ENCODE data around the gene ITFG1. TPM values are rescaled to one million over a fixed set of nuclear protein-coding genes. Genes with fewer than 3 reads are reported as not detected.
"Not testable (repeated sequence)": the region's sequence is repeated elsewhere in the genome, so short reads cannot be mapped to it uniquely, and the experiment has no call there.

Gene ITFG1
- total RNA-seq, 4 donors from 2014 or later: 27.4 to 47.0 (median 36.9) TPM

DNA sequence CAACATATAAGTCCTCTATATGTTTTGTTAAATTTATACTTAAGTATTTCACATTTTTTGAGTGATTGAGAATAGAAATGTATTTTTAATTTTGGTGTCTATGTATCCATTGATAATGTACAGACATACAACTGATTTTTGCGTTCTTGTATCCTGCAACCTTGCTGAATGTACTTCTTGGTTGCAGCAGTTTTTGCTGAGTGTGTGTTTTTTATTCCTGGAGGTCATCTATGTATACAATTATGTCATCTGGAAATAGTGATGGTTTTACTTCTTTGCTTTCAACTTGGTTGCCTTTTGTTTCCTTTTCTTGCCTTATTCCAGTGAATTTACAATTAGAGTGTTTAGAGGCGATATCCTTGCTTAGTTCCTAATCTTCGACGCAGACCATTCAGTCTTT, 249.6 kb downstream of the ITFG1 start:
- H3K4me3 ChIP-seq: no peak overlapping the region
- no peaks in the 10 kb centered on the region for H3K27me3 ChIP-seq
- no peaks in the 10 kb centered on the region for H3K9me3 ChIP-seq
- H3K4me1 ChIP-seq: no peaks in the 10 kb centered on the region
- 97% methylated on average over 4 of the region's 4 CpGs for WGBS
- no peak overlapping the region for H3K27ac ChIP-seq
- TF ChIP-seq EP300 (IDR thresholded peaks at IDR 0.05): no peak
- TF ChIP-seq POLR2A (IDR thresholded peaks at IDR 0.05): no peak
- TF ChIP-seq, protein P1, sequence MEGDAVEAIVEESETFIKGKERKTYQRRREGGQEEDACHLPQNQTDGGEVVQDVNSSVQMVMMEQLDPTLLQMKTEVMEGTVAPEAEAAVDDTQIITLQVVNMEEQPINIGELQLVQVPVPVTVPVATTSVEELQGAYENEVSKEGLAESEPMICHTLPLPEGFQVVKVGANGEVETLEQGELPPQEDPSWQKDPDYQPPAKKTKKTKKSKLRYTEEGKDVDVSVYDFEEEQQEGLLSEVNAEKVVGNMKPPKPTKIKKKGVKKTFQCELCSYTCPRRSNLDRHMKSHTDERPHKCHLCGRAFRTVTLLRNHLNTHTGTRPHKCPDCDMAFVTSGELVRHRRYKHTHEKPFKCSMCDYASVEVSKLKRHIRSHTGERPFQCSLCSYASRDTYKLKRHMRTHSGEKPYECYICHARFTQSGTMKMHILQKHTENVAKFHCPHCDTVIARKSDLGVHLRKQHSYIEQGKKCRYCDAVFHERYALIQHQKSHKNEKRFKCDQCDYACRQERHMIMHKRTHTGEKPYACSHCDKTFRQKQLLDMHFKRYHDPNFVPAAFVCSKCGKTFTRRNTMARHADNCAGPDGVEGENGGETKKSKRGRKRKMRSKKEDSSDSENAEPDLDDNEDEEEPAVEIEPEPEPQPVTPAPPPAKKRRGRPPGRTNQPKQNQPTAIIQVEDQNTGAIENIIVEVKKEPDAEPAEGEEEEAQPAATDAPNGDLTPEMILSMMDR (IDR thresholded peaks at IDR 0.05): no peak
- TF ChIP-seq POLR2AphosphoS5 (IDR thresholded peaks at IDR 0.05): no peak
- DNase-seq (ENCODE audit: low spot score in 2 of 2): no peak
- H3K36me3 ChIP-seq: peaks cover 13% of the 10 kb centered on the region

- Histone ChIP-seq H3K27me3 (no peaks in the 10 kb centered on the region), H3K4me3 (no peak overlapping the region), H3K4me1 (no peaks in the 10 kb centered on the region), H3K27ac (no peak overlapping the region), H3K36me3 (no peaks in the 10 kb centered on the region), H3K9me3 (no peaks in the 10 kb centered on the region)
- no peak for DNase-seq (ENCODE audit: low spot score in 2 of 2)
- 69% methylated on average over 4 of the region's 4 CpGs for WGBS
- TF ChIP-seq EP300 (IDR thresholded peaks at IDR 0.05) (no peak), POLR2A (IDR thresholded peaks at IDR 0.05) (no peak), POLR2AphosphoS5 (IDR thresholded peaks at IDR 0.05) (no peak)
- TF ChIP-seq, protein P1 (IDR thresholded peaks at IDR 0.05): no peak
Observed at GRCh38 chr16:47204736-47205504, 255.9 kb downstream of the ITFG1 start.

- H3K27ac ChIP-seq; H3K27me3 ChIP-seq; H3K4me1 ChIP-seq; H3K36me3 ChIP-seq; DNase-seq (ENCODE audit: low spot score in 2 of 2); H3K9me3 ChIP-seq; H3K4me3 ChIP-seq: not testable (repeated sequence)
- 85% methylated on average over 4 of the region's 4 CpGs for WGBS
Observed at GRCh38 chr16:47203433-47203832, 257.4 kb downstream of the ITFG1 start.

DNA sequence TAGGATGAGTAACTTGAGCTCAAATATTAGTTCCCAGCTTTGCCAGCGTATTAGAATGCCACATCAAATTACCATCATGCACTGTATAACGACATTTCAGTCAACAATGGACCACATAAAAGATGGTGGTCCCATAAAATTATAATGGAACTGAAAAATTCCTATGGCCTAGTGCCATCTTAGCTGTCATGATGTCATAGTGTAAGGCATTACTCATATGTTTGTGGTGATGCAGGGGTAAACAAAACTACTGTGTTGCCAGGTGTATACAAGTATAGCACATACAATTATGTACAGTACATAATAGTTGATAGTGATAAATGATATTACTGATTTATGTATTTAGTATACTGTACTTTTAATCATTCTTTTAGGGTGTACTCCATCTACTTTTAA, 262.7 kb downstream of the ITFG1 start:
- Histone ChIP-seq H3K9me3 (no peaks in the 10 kb centered on the region), H3K4me3 (no peak overlapping the region), H3K27me3 (no peaks in the 10 kb centered on the region), H3K36me3 (no peaks in the 10 kb centered on the region), H3K27ac (no peak overlapping the region), H3K4me1 (no peaks in the 10 kb centered on the region)
- TF ChIP-seq POLR2A (IDR thresholded peaks at IDR 0.05) (no peak), EP300 (IDR thresholded peaks at IDR 0.05) (no peak), POLR2AphosphoS5 (IDR thresholded peaks at IDR 0.05) (no peak)
- TF ChIP-seq, protein P1 (IDR thresholded peaks at IDR 0.05): no peak
- 97% methylated on average over 2 of the region's 2 CpGs for WGBS
- DNase-seq (ENCODE audit: low spot score in 2 of 2): no peak

DNA sequence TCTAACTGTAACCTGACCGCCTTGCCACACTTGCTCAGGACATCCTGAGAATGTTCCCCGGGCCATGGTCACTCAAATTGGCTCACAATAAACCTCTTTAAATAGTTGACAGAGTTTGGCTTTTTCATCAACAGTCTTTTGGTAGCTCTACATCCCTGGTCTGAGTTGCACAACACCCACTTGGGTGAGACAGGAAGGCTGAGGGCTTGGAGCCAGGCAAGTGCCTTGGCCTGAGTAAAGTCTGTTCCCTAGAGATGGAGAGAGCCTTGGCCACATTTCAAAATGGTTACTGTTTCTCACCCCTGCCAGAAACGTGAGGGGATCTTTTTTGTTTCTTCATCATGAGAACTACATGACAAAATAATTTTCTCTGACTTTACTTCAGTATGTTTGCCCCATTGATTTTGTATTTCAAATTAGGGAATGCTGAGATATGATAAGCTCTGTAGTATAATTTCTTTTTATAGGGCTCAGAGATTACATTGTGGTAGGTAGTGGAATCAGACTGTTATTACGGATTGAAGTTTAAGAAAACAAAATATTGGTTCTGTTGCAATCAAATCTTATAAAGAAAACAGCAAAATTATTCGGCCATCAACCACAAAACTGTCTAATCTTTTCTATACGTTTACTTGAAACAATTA, 263.2 kb downstream of the ITFG1 start:
- TF ChIP-seq POLR2AphosphoS5 (IDR thresholded peaks at IDR 0.05) (no peak), EP300 (IDR thresholded peaks at IDR 0.05) (no peak), POLR2A (IDR thresholded peaks at IDR 0.05) (no peak)
- TF ChIP-seq, protein P1 (IDR thresholded peaks at IDR 0.05): no peak
- H3K4me3 ChIP-seq: no peak overlapping the region
- no peaks in the 10 kb centered on the region for H3K9me3 ChIP-seq
- 86% methylated on average over 6 of the region's 6 CpGs for WGBS
- no peaks in the 10 kb centered on the region for H3K4me1 ChIP-seq
- H3K36me3 ChIP-seq: peaks cover under 1% of the 10 kb centered on the region
- no peaks in the 10 kb centered on the region for H3K27me3 ChIP-seq
- no peak for DNase-seq (ENCODE audit: low spot score in 2 of 2)
- H3K27ac ChIP-seq: no peak overlapping the region

All from suprapubic skin (tissue), 4 donors.